GM23248 (cell line): Measurements from ENCODE around the gene SPINT1. TPM values are rescaled to one million over a fixed set of nuclear protein-coding genes. Genes with fewer than 3 reads are reported as not detected.
A peak's percentile ranks its signal among the peaks of the same experiment; 100 is the strongest.

Experiments
- DNase-seq: peaks from one replicate; pipeline ENCODE4 v3.0.0-alpha.2; 2015
- H2AFZ ChIP-seq: fragments of 200-600 bp; sonication (generic); 2 replicates; pipeline ENCODE4 v1.6.1; 2016; ENCODE audit warnings: antibody characterized with exemption
- H3F3A ChIP-seq: fragments of 200-600 bp; sonication (generic); 2 replicates; pipeline ENCODE4 v1.6.1; 2016; ENCODE audit warnings: mild to moderate bottlenecking, antibody characterized with exemption, mixed run types; ENCODE audit not compliant: insufficient read depth
- H3K27ac ChIP-seq: fragments of 200-600 bp; sonication (generic); 2 replicates; pipeline ENCODE4 v1.5.1; 2016; ENCODE audit warnings: mild to moderate bottlenecking
- H3K27me3 ChIP-seq: fragments of 200-600 bp; sonication (generic); replicated peaks from 2 replicates; pipeline ENCODE4 v1.6.1; 2016; ENCODE audit warnings: mild to moderate bottlenecking; ENCODE audit not compliant: insufficient read depth
- H3K36me3 ChIP-seq: fragments of 200-600 bp; sonication (generic); 2 replicates; pipeline ENCODE4 v1.6.1; 2016; ENCODE audit warnings: low read depth, mild to moderate bottlenecking
- H3K4me1 ChIP-seq: fragments of 200-600 bp; sonication (generic); 2 replicates; pipeline ENCODE4 v1.6.1; 2016; ENCODE audit warnings: mild to moderate bottlenecking; ENCODE audit not compliant: insufficient read depth
- H3K4me2 ChIP-seq: fragments of 200-600 bp; sonication (generic); one replicate; pipeline ENCODE4 v1.6.1; 2016; ENCODE audit warnings: mild to moderate bottlenecking; ENCODE audit not compliant: unreplicated experiment
- H3K4me3 ChIP-seq: fragments of 200-600 bp; sonication (generic); 2 replicates; pipeline ENCODE4 v1.5.1; 2016; ENCODE audit warnings: mild to moderate bottlenecking
- H3K79me2 ChIP-seq: fragments of 200-600 bp; sonication (generic); 2 replicates; pipeline ENCODE4 v1.6.1; 2016; ENCODE audit warnings: mild to moderate bottlenecking; ENCODE audit not compliant: insufficient read depth
- H3K9ac ChIP-seq: fragments of 200-600 bp; sonication (generic); 2 replicates; pipeline ENCODE4 v1.6.1; 2016; ENCODE audit warnings: mild to moderate bottlenecking
- H3K9me2 ChIP-seq: fragments of 200-600 bp; sonication (generic); 2 replicates; pipeline ENCODE4 v1.6.1; 2016; ENCODE audit warnings: mixed run types, mild to moderate bottlenecking, moderate library complexity; ENCODE audit not compliant: insufficient read depth
- H3K9me3 ChIP-seq: fragments of 200-600 bp; sonication (generic); one replicate; pipeline ENCODE4 v1.6.1; 2017; ENCODE audit warnings: low read depth
- H4K20me1 ChIP-seq: fragments of 200-600 bp; sonication (generic); 2 replicates; pipeline ENCODE4 v1.6.0; 2016; ENCODE audit not compliant: insufficient read depth
- EZH2 ChIP-seq: fragments of 200-600 bp; sonication (generic); IDR thresholded peaks from 2 replicates; pipeline ENCODE4 v1.6.1; 2018; ENCODE audit warnings: antibody characterized with exemption, mild to moderate bottlenecking; ENCODE audit not compliant: insufficient read depth, poor library complexity, severe bottlenecking
- EZH2phosphoT487 ChIP-seq: fragments of 200-600 bp; sonication (generic); IDR thresholded peaks from 2 replicates; pipeline ENCODE4 v1.6.1; 2018; ENCODE audit warnings: antibody characterized with exemption, moderate library complexity, mild to moderate bottlenecking, low read depth; ENCODE audit not compliant: insufficient read depth
- WGBS, 2 experiments: methylation state at CpG; one replicate each; pipeline ENCODE4 v1.1.6; 2015 to 2017; ENCODE audit warnings: low lambda C conversion rate in 2 of 2, low coverage in 1 of 2; ENCODE audit errors: missing lambda C conversion rate in 2 of 2; 5-methylcytosine and 5-hydroxymethylcytosine counted together
- in situ Hi-C: fragments of 300-500 bp; cut with MboI; formaldehyde crosslinking; loops from 2 replicates; pipeline ENCODE4 v1.15.0; 2020
- polyA plus RNA-seq: library from polyadenylated mRNA; unstranded; fragments of >200 nt; fragmentation: Nextera tagmentation; extraction: Ambion mirVana; gene quantifications from 2 replicates; pipeline ENCODE4 v1.2.1, GENCODE V29; 2016
- total RNA-seq: library from RNA; depleted of rRNA; stranded (reverse); fragments of >200 nt; shearing (Covaris generic); gene quantifications from 2 replicates; pipeline ENCODE4 v1.2.3, GENCODE V29; 2014

SPINT1 gene
- total and polyA plus RNA-seq, 2 experiments from 2014 or later: 0.19 to 7.8 TPM

DNA sequence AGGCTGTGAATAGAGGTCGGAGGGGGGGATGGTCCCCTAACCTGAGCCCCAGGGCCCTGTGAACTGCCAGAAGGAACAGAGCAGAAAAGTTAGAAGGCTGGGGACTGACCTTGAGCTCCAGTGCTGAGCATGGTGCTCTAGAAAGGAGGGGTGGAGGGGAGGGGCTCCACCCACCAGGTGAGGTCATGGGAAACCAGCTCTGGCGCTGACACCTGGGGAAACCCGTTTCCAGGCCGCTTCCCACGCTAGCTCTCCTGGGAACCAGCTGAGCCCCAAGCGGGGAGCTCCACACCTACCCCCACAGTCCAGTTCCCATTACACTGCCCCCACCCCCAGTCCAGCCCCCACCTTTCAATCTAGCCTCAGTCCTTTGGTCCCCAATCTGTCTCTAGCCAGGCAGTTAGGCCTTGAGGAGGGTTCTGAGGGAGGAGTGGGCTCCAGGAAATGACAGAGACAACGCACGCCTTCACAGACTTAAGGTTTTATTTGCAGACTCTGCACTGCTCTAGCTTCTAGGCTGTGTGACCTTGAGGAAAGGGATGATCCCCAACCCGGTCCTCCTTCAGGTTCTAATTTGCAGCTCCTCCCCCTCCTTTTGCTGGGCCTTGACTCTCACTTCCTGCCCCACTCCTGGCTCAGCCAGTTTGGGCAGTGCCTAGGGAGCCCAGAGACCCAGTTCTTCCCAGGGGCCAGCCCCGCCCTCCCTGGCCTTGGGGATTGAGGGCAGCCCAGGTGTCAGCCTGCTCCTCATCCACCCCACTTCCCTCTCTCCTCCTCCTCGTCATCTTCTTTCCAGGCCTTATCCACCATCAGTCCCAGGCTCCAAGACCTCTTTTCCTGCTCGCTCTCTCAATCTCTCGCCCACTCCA lies 28.1 kb downstream of the SPINT1 start:
- TF ChIP-seq EZH2phosphoT487 (no peak), EZH2 (no peak)
- H3K27ac ChIP-seq: no peak overlapping the region
- in situ Hi-C loops: no loop called here
- no peaks in the 10 kb centered on the region for H3K79me2 ChIP-seq
- H3K27me3 ChIP-seq: peaks cover 9% of the 10 kb centered on the region
- DNase-seq: no peak
- no peak overlapping the region for H3K9ac ChIP-seq
- no peak overlapping the region for H2AFZ ChIP-seq
- no peak overlapping the region for H3K4me3 ChIP-seq
- H4K20me1 ChIP-seq: no peaks in the 10 kb centered on the region
- no peaks in the 10 kb centered on the region for H3F3A ChIP-seq
- no peaks in the 10 kb centered on the region for H3K9me2 ChIP-seq
- no peaks in the 10 kb centered on the region for H3K36me3 ChIP-seq
- 70 to 74% methylated on average over 10 to 13 of the region's 13 CpGs for WGBS, 2 experiments
- H3K4me2 ChIP-seq: no peak overlapping the region
- H3K9me3 ChIP-seq: no peaks in the 10 kb centered on the region
- H3K4me1 ChIP-seq: no peaks in the 10 kb centered on the region

DNA sequence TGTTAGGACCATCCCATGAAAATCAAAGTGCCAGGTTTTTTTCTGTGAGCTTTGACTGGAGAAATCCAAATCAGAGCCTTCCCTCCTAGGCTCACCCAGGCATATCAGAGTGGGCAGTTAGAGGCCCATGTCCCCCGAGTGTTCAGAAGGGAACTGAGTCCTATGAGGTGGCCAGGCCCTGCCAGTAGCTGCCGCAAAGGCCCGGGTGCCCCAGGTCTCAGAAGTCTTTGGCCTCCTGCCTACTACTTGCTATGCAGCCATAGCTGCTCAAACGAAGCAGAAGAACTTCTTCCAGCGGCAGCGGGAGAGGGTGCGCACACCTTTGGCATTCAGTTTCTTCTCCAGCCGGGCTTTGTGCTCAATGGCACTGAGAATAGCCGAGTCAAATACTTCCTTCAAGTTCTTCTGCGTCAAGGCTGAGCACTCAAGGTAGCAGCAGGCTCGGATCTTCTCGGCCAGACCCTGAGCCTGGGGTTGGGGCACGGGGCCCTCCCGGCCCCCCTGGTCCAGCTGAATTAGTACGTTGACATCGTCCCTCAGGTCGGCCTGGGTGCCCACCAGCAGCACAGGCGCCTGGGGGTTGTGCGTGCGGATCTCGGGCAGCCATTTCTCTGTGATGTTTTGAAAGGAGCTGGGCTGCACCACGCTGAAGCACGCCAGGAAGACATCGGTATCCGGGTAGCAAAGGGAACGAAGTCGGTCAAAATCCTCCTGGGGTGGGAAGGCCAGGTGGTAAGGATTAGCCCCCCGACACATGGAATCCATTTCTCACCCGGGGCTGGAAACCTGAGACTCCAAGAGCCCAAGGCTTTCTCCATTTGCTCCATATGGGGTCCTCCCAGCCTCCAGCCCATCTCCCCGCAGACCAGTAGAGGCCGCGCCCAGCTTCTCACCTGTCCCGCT lies 29.2 kb downstream of the SPINT1 start:
- Histone ChIP-seq H3K27ac (no peak overlapping the region), H3K4me2 (peak overlapping the region; percentile 67), H3K27me3 (peaks cover 9% of the 10 kb centered on the region), H3K4me1 (no peaks in the 10 kb centered on the region), H3K36me3 (no peaks in the 10 kb centered on the region), H4K20me1 (no peaks in the 10 kb centered on the region), H3K4me3 (peak overlapping the region; percentile 62), H3K79me2 (no peaks in the 10 kb centered on the region), H3F3A (no peaks in the 10 kb centered on the region), H2AFZ (peak overlapping the region; percentile 68), H3K9me3 (no peaks in the 10 kb centered on the region), H3K9me2 (no peaks in the 10 kb centered on the region), H3K9ac (no peak overlapping the region)
- no peak for DNase-seq
- TF ChIP-seq EZH2 (no peak), EZH2phosphoT487 (no peak)
- in situ Hi-C loops: no loop called here
- 46 to 47% methylated on average over 32 to 33 of the region's 33 CpGs for whole genome bisulfite sequencing, 2 experiments

DNA sequence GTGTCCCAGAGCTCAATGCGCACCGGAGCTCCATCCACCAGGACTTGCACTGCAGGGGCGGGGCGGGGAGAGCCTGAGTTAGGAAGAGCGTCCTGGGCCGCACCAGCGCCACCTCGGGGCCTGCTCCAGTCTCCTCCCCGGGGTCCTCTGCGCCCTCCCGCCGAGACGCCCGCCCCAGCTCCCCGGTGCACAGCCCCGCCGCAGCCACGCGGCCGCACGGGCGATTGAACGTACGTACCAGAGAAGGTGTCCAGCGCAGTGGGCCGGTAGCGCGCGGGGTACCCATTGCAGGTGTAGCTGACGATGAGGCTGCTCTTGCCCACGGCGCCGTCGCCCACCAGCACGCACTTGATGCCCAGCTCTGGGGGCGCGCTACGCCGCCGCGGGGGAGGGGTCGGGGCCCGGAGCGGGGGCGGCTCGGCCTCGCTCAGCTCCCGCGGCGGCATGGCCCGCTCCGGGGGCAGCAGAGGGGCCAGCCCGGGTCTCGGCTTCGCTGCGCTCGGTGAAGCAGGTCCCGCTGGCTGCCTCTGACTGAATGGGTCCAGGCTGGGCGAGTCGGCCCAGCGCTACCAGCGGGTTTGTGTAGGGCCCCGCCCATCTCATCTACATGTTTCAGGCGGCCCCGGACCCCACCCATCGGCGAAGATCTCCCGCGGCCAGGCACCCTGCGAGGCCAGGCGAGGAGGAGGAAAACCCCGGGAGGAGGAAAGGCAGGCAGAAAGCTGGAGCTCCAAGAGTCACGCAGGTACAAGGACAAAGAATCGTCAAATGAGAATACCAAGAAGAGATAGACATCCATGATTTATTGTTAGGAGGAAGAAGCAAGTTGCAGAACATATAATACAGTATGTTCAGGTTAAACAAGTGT lies 30.1 kb downstream of the SPINT1 start, which contains the start of gene RHOV:
Gene RHOV, minus strand, starts transcription at position 541 of the 868 bp plus-strand sequence. Its CDS starts 95 bp downstream, at position 446.
- no peak within 1 kb of the TSS for H3K27ac ChIP-seq
- H3K27me3 ChIP-seq: peaks cover 9% of the 10 kb centered on the region
- H3K36me3 ChIP-seq: no peaks in the 10 kb centered on the region
- peak within 1 kb of the TSS; percentile 67 for H3K4me2 ChIP-seq
- H3K9ac ChIP-seq: no peak within 1 kb of the TSS
- in situ Hi-C loops: no loop called here
- no peaks in the 10 kb centered on the region for H3K9me2 ChIP-seq
- 3 to 5% methylated on average over 47 to 65 of the region's 74 CpGs for WGBS, 2 experiments
- peak within 1 kb of the TSS; percentile 62 for H3K4me3 ChIP-seq
- H3F3A ChIP-seq: no peaks in the 10 kb centered on the region
- H3K4me1 ChIP-seq: no peaks in the 10 kb centered on the region
- no peaks in the 10 kb centered on the region for H3K9me3 ChIP-seq
- peak within 1 kb of the TSS; percentile 68 for H2AFZ ChIP-seq
- no peaks in the 10 kb centered on the region for H3K79me2 ChIP-seq
- DNase-seq: peak; percentile 69
- TF ChIP-seq EZH2: no peak
- no peak for TF ChIP-seq EZH2phosphoT487
- H4K20me1 ChIP-seq: no peaks in the 10 kb centered on the region
